Mesendoderm (in vitro differentiated cells): ENCODE data around the gene CHRD.

Experiments used
- DNase-seq: peaks from one replicate; pipeline ENCODE4 v3.0.0; 2013
- H2AK5ac ChIP-seq: 2 replicates; pipeline ENCODE4 v1.6.1; 2013; ENCODE audit warnings: low read length, inconsistent platforms
- H2BK120ac ChIP-seq: 2 replicates; pipeline ENCODE4 v1.6.1; 2013; ENCODE audit warnings: low read depth, mild to moderate bottlenecking, low read length, moderate library complexity, mixed read lengths
- H2BK15ac ChIP-seq: replicated peaks from 2 replicates; pipeline ENCODE4 v1.6.1; 2013; ENCODE audit warnings: low read depth, mild to moderate bottlenecking, moderate library complexity
- H2BK5ac ChIP-seq: 2 replicates; pipeline ENCODE4 v1.6.1; 2013; ENCODE audit warnings: low read length, inconsistent platforms
- H3K18ac ChIP-seq: 2 replicates; pipeline ENCODE4 v1.6.1; 2013; ENCODE audit warnings: mild to moderate bottlenecking, low read length, mixed read lengths
- H3K23ac ChIP-seq: one replicate; pipeline ENCODE4 v1.6.1; 2013; ENCODE audit warnings: low read length
- H3K27ac ChIP-seq: 2 replicates; pipeline ENCODE4 v1.5.1; 2013; ENCODE audit warnings: low read depth, mild to moderate bottlenecking, inconsistent platforms, low read length, moderate library complexity
- H3K27me3 ChIP-seq: 2 replicates; pipeline ENCODE4 v1.6.1; 2013; ENCODE audit warnings: low read length, control low read depth, mild to moderate bottlenecking, inconsistent platforms; ENCODE audit not compliant: insufficient read depth, poor library complexity
- H3K36me3 ChIP-seq: 2 replicates; pipeline ENCODE4 v1.6.1; 2013; ENCODE audit warnings: low read length, inconsistent platforms; ENCODE audit not compliant: control insufficient read depth, insufficient read depth
- H3K4ac ChIP-seq: one replicate; pipeline ENCODE4 v1.6.1; 2013; ENCODE audit warnings: low read depth, mild to moderate bottlenecking, low read length, moderate library complexity
- H3K4me1 ChIP-seq: 2 replicates; pipeline ENCODE4 v1.6.1; 2013; ENCODE audit warnings: low read depth, low read length, inconsistent platforms; ENCODE audit not compliant: control insufficient read depth
- H3K4me2 ChIP-seq: 2 replicates; pipeline ENCODE4 v1.6.1; 2013; ENCODE audit warnings: low read length
- H3K4me3 ChIP-seq: 2 replicates; pipeline ENCODE4 v1.5.1; 2013; ENCODE audit warnings: mild to moderate bottlenecking, low read length
- H3K56ac ChIP-seq: one replicate; pipeline ENCODE4 v1.6.1; 2013; ENCODE audit warnings: low read length
- H3K79me1 ChIP-seq: 2 replicates; pipeline ENCODE4 v1.6.1; 2013; ENCODE audit warnings: low read length, inconsistent platforms
- H3K79me2 ChIP-seq: 2 replicates; pipeline ENCODE4 v1.6.1; 2013; ENCODE audit warnings: mild to moderate bottlenecking, low read length; ENCODE audit not compliant: control insufficient read depth, insufficient read depth
- H3K9ac ChIP-seq: 2 replicates; pipeline ENCODE4 v1.6.1; 2013; ENCODE audit warnings: low read length, inconsistent platforms
- H4K5ac ChIP-seq: one replicate; pipeline ENCODE4 v1.6.1; 2013; ENCODE audit warnings: low read length
- H4K8ac ChIP-seq: one replicate; pipeline ENCODE4 v1.6.1; 2013; ENCODE audit warnings: low read depth, mild to moderate bottlenecking, control low read depth, low read length, moderate library complexity
- WGBS: extraction: QIAGEN DNeasy Blood & Tissue Kit; methylation state at CpG from one replicate; pipeline ENCODE4 v1.1.7; 2013; ENCODE audit warnings: low lambda C conversion rate, missing lambda C conversion rate; ENCODE audit not compliant: insufficient coverage; ENCODE audit errors: extremely low coverage; 5-methylcytosine and 5-hydroxymethylcytosine counted together

CHRD gene

DNA sequence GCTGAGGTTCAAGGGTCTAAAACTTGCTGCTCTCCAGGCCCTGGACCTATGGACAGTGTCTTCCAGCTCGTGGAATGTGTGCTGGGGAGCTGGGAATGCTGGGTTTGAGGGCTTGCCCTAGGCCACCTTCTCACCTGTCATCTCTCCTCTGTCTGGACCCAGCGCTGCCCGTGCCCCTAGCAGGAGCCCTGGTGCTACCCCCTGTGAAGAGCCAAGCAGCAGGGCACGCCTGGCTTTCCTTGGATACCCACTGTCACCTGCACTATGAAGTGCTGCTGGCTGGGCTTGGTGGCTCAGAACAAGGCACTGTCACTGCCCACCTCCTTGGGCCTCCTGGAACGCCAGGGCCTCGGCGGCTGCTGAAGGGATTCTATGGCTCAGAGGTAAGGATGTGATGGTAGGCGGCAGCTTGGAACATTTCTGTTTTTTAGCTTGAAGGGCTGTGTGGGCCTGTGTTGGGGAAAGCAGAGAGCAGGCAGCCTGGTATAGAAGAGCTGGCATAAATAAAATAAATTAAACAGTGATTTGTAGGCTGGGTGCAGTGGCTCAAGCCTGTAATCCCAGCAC, 5.1 kb downstream of the CHRD start:
- WGBS: no CpG with 5 or more reads among the region's 8 CpGs
- Histone ChIP-seq H3K36me3 (no peaks in the 10 kb centered on the region), H3K9ac (no peak overlapping the region), H3K27me3 (peaks cover 8% of the 10 kb centered on the region), H2BK5ac (no peak overlapping the region), H2BK120ac (no peak overlapping the region), H3K4ac (no peak overlapping the region), H3K23ac (no peak overlapping the region), H3K27ac (no peak overlapping the region), H3K4me3 (no peak overlapping the region), H3K4me2 (no peak overlapping the region), H3K79me1 (no peaks in the 10 kb centered on the region), H4K5ac (no peak overlapping the region), H3K79me2 (no peaks in the 10 kb centered on the region), H2BK15ac (no peak overlapping the region), H3K18ac (no peak overlapping the region), H4K8ac (no peak overlapping the region), H2AK5ac (no peak overlapping the region), H3K4me1 (peaks cover 4% of the 10 kb centered on the region), H3K56ac (no peak overlapping the region)
- no peak for DNase-seq

DNA sequence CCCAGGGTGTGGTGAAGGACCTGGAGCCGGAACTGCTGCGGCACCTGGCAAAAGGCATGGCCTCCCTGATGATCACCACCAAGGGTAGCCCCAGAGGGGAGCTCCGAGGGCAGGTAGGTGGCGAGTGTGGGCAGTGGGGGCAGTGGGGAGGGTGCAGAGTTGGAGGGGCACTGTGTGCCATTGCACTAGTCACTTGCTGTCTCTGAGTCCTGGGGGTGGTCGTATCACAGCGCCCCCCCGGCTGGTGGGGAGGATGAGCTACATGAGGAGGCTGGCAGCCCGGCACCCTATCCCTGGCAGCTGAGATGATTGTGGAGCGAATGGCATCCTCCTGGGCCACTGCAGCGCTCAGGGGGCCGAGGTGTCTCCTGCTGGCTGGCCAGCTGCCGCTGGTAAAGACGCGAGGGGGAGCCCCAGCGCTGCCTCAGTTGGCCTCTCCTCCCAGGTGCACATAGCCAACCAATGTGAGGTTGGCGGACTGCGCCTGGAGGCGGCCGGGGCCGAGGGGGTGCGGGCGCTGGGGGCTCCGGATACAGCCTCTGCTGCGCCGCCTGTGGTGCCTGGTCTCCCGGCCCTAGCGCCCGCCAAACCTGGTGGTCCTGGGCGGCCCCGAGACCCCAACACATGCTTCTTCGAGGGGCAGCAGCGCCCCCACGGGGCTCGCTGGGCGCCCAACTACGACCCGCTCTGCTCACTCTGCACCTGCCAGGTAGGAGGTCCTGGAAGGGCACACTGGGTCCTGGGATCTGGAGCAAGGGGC, 6.4 kb downstream of the CHRD start:
- Histone ChIP-seq H3K27ac (no peak overlapping the region), H2BK15ac (no peak overlapping the region), H3K56ac (no peak overlapping the region), H2AK5ac (no peak overlapping the region), H3K18ac (no peak overlapping the region), H3K4me2 (no peak overlapping the region), H2BK5ac (no peak overlapping the region), H3K9ac (no peak overlapping the region), H4K8ac (no peak overlapping the region), H3K23ac (no peak overlapping the region), H3K4ac (no peak overlapping the region), H4K5ac (no peak overlapping the region), H3K79me1 (no peaks in the 10 kb centered on the region), H3K36me3 (no peaks in the 10 kb centered on the region), H3K79me2 (no peaks in the 10 kb centered on the region), H3K27me3 (peaks cover under 1% of the 10 kb centered on the region), H3K4me3 (no peak overlapping the region), H2BK120ac (no peak overlapping the region), H3K4me1 (no peaks in the 10 kb centered on the region)
- DNase-seq: no peak
- no CpG with 5 or more reads among the region's 37 CpGs for WGBS

DNA sequence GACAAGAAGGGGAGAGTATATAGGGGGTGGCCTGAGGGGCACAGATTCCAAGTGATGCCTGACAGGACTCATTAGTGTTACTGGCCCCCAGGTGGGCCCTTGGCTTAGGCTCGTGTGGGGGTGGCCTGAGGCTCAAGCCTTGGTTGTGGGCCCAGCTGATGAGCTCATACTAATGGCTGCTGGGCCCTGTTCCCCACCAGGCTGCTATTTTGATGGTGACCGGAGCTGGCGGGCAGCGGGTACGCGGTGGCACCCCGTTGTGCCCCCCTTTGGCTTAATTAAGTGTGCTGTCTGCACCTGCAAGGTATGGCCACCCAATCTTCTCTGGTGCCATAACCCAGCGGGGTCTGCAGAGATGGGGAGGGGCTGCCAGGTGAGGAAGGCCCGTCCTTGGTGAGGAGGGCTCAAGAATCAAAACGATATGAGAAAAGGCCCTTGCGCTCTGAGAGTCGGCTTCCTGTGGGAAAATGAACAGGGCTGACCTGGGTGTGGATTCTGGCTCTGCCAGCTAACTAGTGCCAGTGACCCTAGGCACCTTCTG, 7.4 kb downstream of the CHRD start:
- Histone ChIP-seq H3K18ac (no peak overlapping the region), H3K4ac (no peak overlapping the region), H3K4me2 (no peak overlapping the region), H3K27ac (no peak overlapping the region), H2BK5ac (no peak overlapping the region), H3K4me3 (no peak overlapping the region), H3K27me3 (no peaks in the 10 kb centered on the region), H3K23ac (no peak overlapping the region), H2AK5ac (no peak overlapping the region), H4K5ac (no peak overlapping the region), H4K8ac (no peak overlapping the region), H3K79me1 (no peaks in the 10 kb centered on the region), H3K79me2 (no peaks in the 10 kb centered on the region), H3K9ac (no peak overlapping the region), H3K36me3 (no peaks in the 10 kb centered on the region), H2BK15ac (no peak overlapping the region), H3K4me1 (no peaks in the 10 kb centered on the region), H3K56ac (no peak overlapping the region), H2BK120ac (no peak overlapping the region)
- no peak for DNase-seq
- no CpG with 5 or more reads among the region's 12 CpGs for WGBS

DNA sequence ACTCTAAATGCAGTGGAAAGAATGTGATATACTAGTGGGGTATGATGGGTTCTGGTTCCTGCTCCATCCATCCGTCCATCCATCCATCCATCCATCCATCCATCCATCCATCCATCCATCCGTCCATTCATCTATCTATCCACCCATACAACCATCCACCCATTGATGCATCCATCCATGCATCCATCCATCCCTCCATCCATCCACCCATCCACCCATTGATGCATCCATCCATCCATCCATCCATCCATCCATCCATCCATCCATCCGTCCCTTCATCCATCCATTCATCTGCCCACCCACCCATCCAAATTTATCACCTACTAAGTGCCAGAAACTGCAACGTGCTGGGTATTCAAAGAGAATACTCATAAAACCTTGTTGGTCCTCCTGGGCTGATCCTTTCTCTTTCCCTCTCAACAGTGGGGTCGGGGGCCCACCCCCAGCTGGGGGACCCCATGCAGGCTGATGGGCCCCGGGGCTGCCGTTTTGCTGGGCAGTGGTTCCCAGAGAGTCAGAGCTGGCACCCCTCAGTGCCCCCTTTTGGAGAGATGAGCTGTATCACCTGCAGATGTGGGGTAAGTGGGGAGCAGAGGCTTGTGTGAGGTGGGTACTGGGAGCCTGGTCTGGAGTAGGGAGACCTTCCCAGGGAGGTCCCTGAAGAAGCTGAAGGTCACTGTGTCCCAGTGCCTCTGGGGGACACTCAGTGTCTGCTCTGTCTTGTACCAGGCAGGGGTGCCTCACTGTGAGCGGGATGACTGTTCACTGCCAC, 8.5 kb downstream of the CHRD start:
- Histone ChIP-seq H3K23ac (no peak overlapping the region), H3K4ac (no peak overlapping the region), H2AK5ac (no peak overlapping the region), H3K27me3 (no peaks in the 10 kb centered on the region), H4K5ac (no peak overlapping the region), H2BK15ac (no peak overlapping the region), H3K79me2 (no peaks in the 10 kb centered on the region), H3K56ac (no peak overlapping the region), H3K27ac (no peak overlapping the region), H3K18ac (no peak overlapping the region), H3K4me2 (no peak overlapping the region), H2BK5ac (no peak overlapping the region), H3K9ac (no peak overlapping the region), H3K4me1 (no peaks in the 10 kb centered on the region), H4K8ac (no peak overlapping the region), H3K4me3 (no peak overlapping the region), H2BK120ac (no peak overlapping the region), H3K36me3 (no peaks in the 10 kb centered on the region), H3K79me1 (no peaks in the 10 kb centered on the region)
- DNase-seq: no peak
- no CpG with 5 or more reads among the region's 8 CpGs for WGBS

DNA sequence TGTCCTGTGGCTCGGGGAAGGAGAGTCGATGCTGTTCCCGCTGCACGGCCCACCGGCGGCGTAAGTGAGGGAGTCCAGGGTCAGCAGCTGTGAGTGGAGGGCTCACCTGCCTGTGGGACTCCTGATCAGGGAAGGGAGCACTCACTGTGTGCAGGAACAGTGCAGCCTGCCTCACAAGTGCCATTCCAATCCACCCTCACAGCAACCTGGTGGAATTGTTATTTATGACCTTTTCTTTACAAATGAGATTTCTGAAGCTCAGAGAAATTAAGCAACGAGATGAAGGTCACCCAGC, 9.0 kb downstream of the CHRD start:
- H3K79me2 ChIP-seq: no peaks in the 10 kb centered on the region
- H3K27ac ChIP-seq: no peak overlapping the region
- no peak for DNase-seq
- no peak overlapping the region for H3K9ac ChIP-seq
- H2BK120ac ChIP-seq: no peak overlapping the region
- WGBS: no CpG with 5 or more reads among the region's 8 CpGs
- H3K4ac ChIP-seq: no peak overlapping the region
- H2BK15ac ChIP-seq: no peak overlapping the region
- H3K4me1 ChIP-seq: no peaks in the 10 kb centered on the region
- no peak overlapping the region for H3K4me2 ChIP-seq
- H4K5ac ChIP-seq: no peak overlapping the region
- H3K27me3 ChIP-seq: no peaks in the 10 kb centered on the region
- H2AK5ac ChIP-seq: no peak overlapping the region
- H3K18ac ChIP-seq: no peak overlapping the region
- no peaks in the 10 kb centered on the region for H3K79me1 ChIP-seq
- no peaks in the 10 kb centered on the region for H3K36me3 ChIP-seq
- H2BK5ac ChIP-seq: no peak overlapping the region
- no peak overlapping the region for H3K23ac ChIP-seq
- H3K4me3 ChIP-seq: no peak overlapping the region
- no peak overlapping the region for H4K8ac ChIP-seq
- no peak overlapping the region for H3K56ac ChIP-seq
